ENCODE data around the gene SLC39A13. TPM values are rescaled to one million over a fixed set of nuclear protein-coding genes. Genes with fewer than 3 reads are reported as not detected.

SLC39A13 gene
- total and polyA plus RNA-seq, 2 of the 4 experiments (the other 2 are of a cell fraction) = 32.4 to 144 TPM

- H2AK5ac ChIP-seq (ENCODE audit: low read depth, low read length) = peak overlapping the region; percentile 93
- no peak overlapping the region; the same call in 1 of the 2 replicates for H2BK120ac ChIP-seq (ENCODE audit: low read depth, low read length)
- H2AK9ac ChIP-seq (replicated peaks; ENCODE audit: low read depth, low read length, poor library complexity) = peak overlapping the region; percentile 99
- H3K9me3 ChIP-seq (ENCODE audit: control insufficient read depth, insufficient read depth, low read length) = no peaks in the 10 kb centered on the region
- DNase-seq (no peak), ATAC-seq (ENCODE audit: low read depth) (no peak; the same call in 1 of the 2 replicates)
- H3K36me3 ChIP-seq (ENCODE audit: control insufficient read depth, insufficient read depth, low read length) = peaks cover 33% of the 10 kb centered on the region
- ChIA-PET POLR2A (ENCODE audit: unreplicated experiment) (no interaction called here), CTCF (no interaction called here)
- H2AFZ ChIP-seq (replicated peaks; ENCODE audit: low read length, poor library complexity) = peak overlapping the region; percentile 88
- H4K5ac ChIP-seq (ENCODE audit: low read depth, low read length) = peak overlapping the region; percentile 62
- dilution Hi-C loops (cut with HindIII; ENCODE audit: low sequenced_read_pairs, unreplicated experiment) (no loop called here), intact Hi-C loops (cut with micrococcal nuclease) (no loop called here), in situ Hi-C loops (cut with MboI; ENCODE audit: low sequenced_read_pairs) (no loop called here)
- TF ChIP-seq ELK1 (IDR thresholded peaks at IDR 0.05; ENCODE audit: borderline replicate concordance, low read depth, low read length) (no peak), BHLHE40 (IDR thresholded peaks at IDR 0.05; ENCODE audit: low read depth, low read length) (no peak), POLR2A (IDR thresholded peaks at IDR 0.05; ENCODE audit: low read depth, low read length) (no peak), NFE2L2 (IDR thresholded peaks at IDR 0.05; ENCODE audit: low read depth, low read length) (no peak), RCOR1 (IDR thresholded peaks at IDR 0.05; ENCODE audit: insufficient replicate concordance, low read length) (no peak), CTCF (conservative IDR thresholded peaks at IDR 0.05; ENCODE audit: low read depth, low read length) (no peak), CHD1 (IDR thresholded peaks at IDR 0.05; ENCODE audit: low read depth, low read length) (no peak), RAD21 (IDR thresholded peaks at IDR 0.05; ENCODE audit: low read length) (no peak), SMC3 (IDR thresholded peaks at IDR 0.05; ENCODE audit: low read depth, low read length) (no peak), RFX5 (IDR thresholded peaks at IDR 0.05; ENCODE audit: low read depth, low read length) (no peak), MAFK (IDR thresholded peaks at IDR 0.05; ENCODE audit: low read depth, low read length) (no peak), MAZ (IDR thresholded peaks at IDR 0.05; ENCODE audit: borderline replicate concordance, low read depth, low read length) (no peak), USF2 (IDR thresholded peaks at IDR 0.05; ENCODE audit: low read depth, low read length) (no peak), CEBPB (IDR thresholded peaks at IDR 0.05; ENCODE audit: low read depth, low read length) (no peak), FOS (IDR thresholded peaks at IDR 0.05; ENCODE audit: low read depth, low read length) (no peak), MXI1 (IDR thresholded peaks at IDR 0.05; ENCODE audit: borderline replicate concordance, low read depth, low read length) (no peak)
- no peak overlapping the region; the same call in 2 of the 3 replicates for H2BK15ac ChIP-seq (ENCODE audit: low read depth, low read length)
- H3K4ac ChIP-seq (ENCODE audit: low read depth, low read length) = peak overlapping the region; percentile 98
- peak overlapping the region; percentile 100 for H3K23ac ChIP-seq (ENCODE audit: low read depth, low read length)
- H4K20me1 ChIP-seq (ENCODE audit: insufficient read depth, low read length) = no peaks in the 10 kb centered on the region
- H3K4me3 ChIP-seq (ENCODE audit: insufficient read depth, low read depth, low read length) = peak overlapping the region; percentile 92
- H3K4me1 ChIP-seq (ENCODE audit: control insufficient read depth, insufficient read depth, low read length) = peaks cover 5% of the 10 kb centered on the region; the same call in 1 of the 2 replicates
- H2BK5ac ChIP-seq (ENCODE audit: low read depth, low read length, poor library complexity, severe bottlenecking) = peak overlapping the region; percentile 98
- no TSS peak for BruUV-seq (replicated peaks)
- no peak overlapping the region for H2BK20ac ChIP-seq (ENCODE audit: low read depth, low read length)
- peaks cover 26 to 41% of the 10 kb centered on the region in 2 experiments for H3K79me1 ChIP-seq (ENCODE audit: low read depth in 1 of 2, low read length in 2 of 2)
- peak overlapping the region; percentile 97 for H3K27ac ChIP-seq (ENCODE audit: insufficient read depth, low read length)
- H3K27me3 ChIP-seq (ENCODE audit: control insufficient read depth, insufficient read depth, low read length) = no peaks in the 10 kb centered on the region
- H3K9me1 ChIP-seq (ENCODE audit: insufficient read depth, low read length) = peaks cover 4% of the 10 kb centered on the region; the same call in 1 of the 2 replicates
- no CpG with 5 or more reads among the region's 14 CpGs for WGBS, 2 experiments (ENCODE audit: extremely low coverage in 2 of 2, insufficient read length in 1 of 2)
- H3K4me2 ChIP-seq (ENCODE audit: low read depth, low read length) = peak overlapping the region; percentile 91
- peak overlapping the region; percentile 34; the same call in 1 of the 2 replicates for H3K18ac ChIP-seq (ENCODE audit: low read depth, low read length)
- peak overlapping the region; percentile 94 for H3K9ac ChIP-seq (ENCODE audit: low read depth, low read length)
- H4K91ac ChIP-seq (ENCODE audit: insufficient read depth, low read depth, low read length) = peak overlapping the region; percentile 98
- H4K8ac ChIP-seq (ENCODE audit: low read depth in 2 of 2, low read length in 2 of 2) = peak overlapping the region; percentile 91 to 99
- H3K14ac ChIP-seq (replicated peaks; ENCODE audit: low read depth, low read length) = peak overlapping the region; percentile 100
- H3K56ac ChIP-seq (ENCODE audit: extremely low read depth, insufficient read depth, low read length) = peak overlapping the region; percentile 100
These were observed 17.2 kb downstream of the SLC39A13 start for GRCh38 chr11:47425611-47426010.

All from IMR-90 (cell line).